Upper lobe of right lung (tissue), 1 donor: ENCODE data around the gene FBN3. TPM values are rescaled to one million over a fixed set of nuclear protein-coding genes. Genes with fewer than 3 reads are reported as not detected.
A peak's percentile ranks its signal among the peaks of the same experiment; 100 is the strongest.

Source experiments
- ATAC-seq: fragments of 200-7000 bp; cut with Tn5 transposase; one replicate; pipeline ENCODE4 v1.9.1; 2020; ENCODE audit warnings: mild to moderate bottlenecking, moderate library complexity
- DNase-seq: peaks from one replicate; pipeline ENCODE4 v3.0.0-alpha.2; 2020
- H3K27ac ChIP-seq: fragments of 200-600 bp; one replicate; pipeline ENCODE4 v1.8.0; 2022
- H3K27me3 ChIP-seq: fragments of 200-600 bp; one replicate; pipeline ENCODE4 v1.8.0; 2022; ENCODE audit warnings: mild to moderate bottlenecking
- H3K36me3 ChIP-seq: fragments of 200-600 bp; one replicate; pipeline ENCODE4 v1.8.0; 2022
- H3K4me1 ChIP-seq: fragments of 200-600 bp; one replicate; pipeline ENCODE4 v1.8.0; 2022
- H3K4me3 ChIP-seq: fragments of 200-600 bp; one replicate; pipeline ENCODE4 v1.8.0; 2022; ENCODE audit warnings: mild to moderate bottlenecking
- H3K9me3 ChIP-seq: fragments of 200-600 bp; one replicate; pipeline ENCODE4 v1.8.0; 2022
- intact Hi-C: fragments of 100-400 bp; cut with DNase I; formaldehyde crosslinking; loops from one replicate; pipeline ENCODE4 v1.11.0; 2022
- long read RNA-seq: library from polyadenylated mRNA; unstranded; transcript quantifications from one replicate; pipeline ENCODE4 v2.0.0, GENCODE V29; 2021
- total RNA-seq: library from RNA; stranded (reverse); fragmentation: NEBNext Ultra II Directional; extraction: Animal tissue kit (Norgen Biotek cat#: 25700); gene quantifications from one replicate; pipeline ENCODE4 v1.2.1, GENCODE V29; 2021
- TF ChIP-seq, protein P1 (sequence below): fragments of 200-600 bp; IDR thresholded peaks from one replicate; pipeline ENCODE4 v1.8.0; 2022; ENCODE audit warnings: antibody characterized with exemption
- donor health status: DM: no; HTN: yes; CAD: no; lungs with severe emphysema.

The FBN3 gene
- 8.5 TPM for total RNA-seq
- long read RNA-seq, partial matches to known transcripts = 8 of 16 reads
- long read RNA-seq, other reads (novel, unspliced or antisense) = 8 of 16 reads

DNA sequence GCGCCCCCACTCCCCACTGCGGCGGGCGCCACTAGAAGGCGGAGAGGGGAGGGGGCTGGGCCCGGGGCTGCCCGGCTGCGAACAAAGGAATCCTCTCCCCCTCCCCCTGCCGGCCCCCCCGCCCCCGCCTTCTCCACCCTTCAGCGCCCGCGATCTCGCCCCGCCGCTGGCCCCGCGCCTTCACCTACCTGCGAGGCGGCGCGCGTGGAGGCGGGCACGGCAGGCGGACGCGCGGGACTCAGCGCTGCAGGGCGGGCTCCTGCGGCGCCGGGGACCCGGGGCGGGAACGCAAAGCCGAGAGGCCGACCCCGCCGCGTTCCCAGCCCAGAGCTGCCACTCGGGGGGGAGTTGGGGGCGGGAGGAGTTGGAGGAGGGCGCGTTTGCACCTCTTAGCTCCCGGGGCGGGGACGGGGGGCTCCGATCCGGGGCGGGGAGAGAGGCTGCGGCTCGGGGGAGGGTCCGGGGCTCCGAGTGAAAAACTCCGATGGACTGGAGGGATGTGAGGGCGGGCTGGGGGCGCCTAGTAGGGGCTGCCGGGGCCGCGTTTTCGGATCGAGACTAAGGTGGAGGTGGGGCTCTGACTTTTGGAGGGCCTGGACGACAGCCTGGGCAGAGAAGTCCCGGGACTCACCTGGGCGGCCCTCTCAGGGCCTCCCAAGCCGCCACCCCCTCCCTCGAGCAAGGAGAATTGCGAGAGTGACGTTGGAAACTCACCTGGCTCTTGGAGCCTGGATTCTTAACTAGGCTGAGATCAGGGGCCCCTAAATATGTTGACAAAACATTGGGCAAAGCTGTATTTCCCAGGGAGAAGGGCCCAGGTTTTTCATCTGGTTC is at the start of gene FBN3:
TSS of gene FBN3 (minus strand) at position 332 of the 834 bp plus-strand sequence. CDS start 2,112 bp downstream, outside the sequence.
- TF ChIP-seq, protein P1, sequence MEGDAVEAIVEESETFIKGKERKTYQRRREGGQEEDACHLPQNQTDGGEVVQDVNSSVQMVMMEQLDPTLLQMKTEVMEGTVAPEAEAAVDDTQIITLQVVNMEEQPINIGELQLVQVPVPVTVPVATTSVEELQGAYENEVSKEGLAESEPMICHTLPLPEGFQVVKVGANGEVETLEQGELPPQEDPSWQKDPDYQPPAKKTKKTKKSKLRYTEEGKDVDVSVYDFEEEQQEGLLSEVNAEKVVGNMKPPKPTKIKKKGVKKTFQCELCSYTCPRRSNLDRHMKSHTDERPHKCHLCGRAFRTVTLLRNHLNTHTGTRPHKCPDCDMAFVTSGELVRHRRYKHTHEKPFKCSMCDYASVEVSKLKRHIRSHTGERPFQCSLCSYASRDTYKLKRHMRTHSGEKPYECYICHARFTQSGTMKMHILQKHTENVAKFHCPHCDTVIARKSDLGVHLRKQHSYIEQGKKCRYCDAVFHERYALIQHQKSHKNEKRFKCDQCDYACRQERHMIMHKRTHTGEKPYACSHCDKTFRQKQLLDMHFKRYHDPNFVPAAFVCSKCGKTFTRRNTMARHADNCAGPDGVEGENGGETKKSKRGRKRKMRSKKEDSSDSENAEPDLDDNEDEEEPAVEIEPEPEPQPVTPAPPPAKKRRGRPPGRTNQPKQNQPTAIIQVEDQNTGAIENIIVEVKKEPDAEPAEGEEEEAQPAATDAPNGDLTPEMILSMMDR = no peak
- Histone ChIP-seq H3K4me3 (peak within 1 kb of the TSS; percentile 29), H3K9me3 (no peaks in the 10 kb centered on the region), H3K36me3 (no peaks in the 10 kb centered on the region), H3K4me1 (peaks cover 7% of the 10 kb centered on the region), H3K27ac (peak within 1 kb of the TSS; percentile 24), H3K27me3 (peaks cover 39% of the 10 kb centered on the region)
- DNase-seq (peak; percentile 70), ATAC-seq (peak; percentile 29)
- intact Hi-C loops = no loop called here

DNA sequence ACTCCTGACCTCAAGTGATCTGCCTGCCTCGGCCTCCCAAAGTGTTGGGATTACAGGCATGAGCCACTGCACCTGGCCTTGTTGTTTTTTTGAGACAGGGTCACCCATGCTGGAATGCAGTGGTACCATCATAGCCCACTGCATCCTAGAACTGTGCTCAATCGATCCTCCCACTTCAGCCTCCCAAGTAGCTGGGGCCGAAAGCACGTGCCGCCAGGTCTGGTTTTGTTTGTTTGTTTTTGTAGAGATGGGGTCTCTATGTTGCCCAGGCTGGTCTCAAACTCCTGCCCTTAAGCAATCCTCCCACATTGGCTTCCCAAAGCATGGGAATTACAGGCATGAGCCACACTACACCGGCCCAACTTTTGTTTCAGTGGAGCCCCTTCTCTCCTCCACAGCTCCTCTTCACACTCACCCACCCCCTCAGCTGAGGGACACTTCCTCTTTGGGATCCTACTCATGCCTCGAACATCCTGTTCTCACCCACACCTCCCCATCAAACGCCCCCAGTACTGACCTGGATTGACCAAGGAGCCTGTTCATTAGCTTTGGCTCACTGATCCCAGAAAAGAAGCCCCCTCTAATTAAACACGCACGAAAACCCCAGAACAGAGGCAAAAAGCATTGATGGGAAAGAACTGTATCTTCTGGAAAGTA is 47.0 kb upstream of the FBN3 start:
- intact Hi-C loops = no loop called here
- ATAC-seq (no peak), DNase-seq (no peak)
- no peak overlapping the region for H3K4me3 ChIP-seq
- no peaks in the 10 kb centered on the region for H3K27me3 ChIP-seq
- no peaks in the 10 kb centered on the region for H3K36me3 ChIP-seq
- peaks cover 13% of the 10 kb centered on the region for H3K4me1 ChIP-seq
- no peak overlapping the region for H3K27ac ChIP-seq
- no peaks in the 10 kb centered on the region for H3K9me3 ChIP-seq
- TF ChIP-seq, protein P1 = no peak

DNA sequence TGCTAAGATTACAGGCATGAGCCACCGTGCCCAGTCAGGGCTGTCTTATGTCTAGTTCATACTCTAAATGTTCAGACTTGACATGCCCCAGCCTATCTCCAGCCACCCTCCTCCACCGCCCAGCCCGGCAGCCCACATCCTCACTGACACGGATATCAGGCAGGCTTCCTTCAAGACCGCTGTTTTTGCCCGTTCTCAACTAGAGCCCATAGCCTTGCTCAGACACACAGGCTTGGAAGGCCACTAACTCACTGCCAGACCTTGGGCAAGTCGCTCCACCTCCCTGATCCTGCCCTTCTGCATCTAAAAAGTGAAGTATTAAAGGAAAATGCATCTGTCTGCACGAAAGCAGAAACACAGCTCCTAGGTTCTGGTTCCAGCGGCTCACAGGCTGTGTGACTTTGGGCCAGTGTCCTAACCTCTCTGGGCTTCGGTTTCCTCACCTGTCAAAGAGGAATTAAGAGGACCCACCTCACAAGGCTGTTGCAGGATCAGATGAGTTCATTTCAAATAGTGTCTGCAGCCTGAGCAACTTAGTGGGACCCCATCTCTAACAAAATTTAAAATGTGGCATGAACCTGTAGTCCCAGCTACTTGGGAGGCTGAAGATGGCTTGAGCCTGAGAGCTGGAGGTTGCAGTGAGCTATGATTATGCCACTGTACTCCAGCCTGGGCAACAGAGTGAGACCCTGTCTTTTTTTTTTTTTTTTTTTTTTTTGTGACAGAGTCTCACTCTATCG is 45.3 kb upstream of the FBN3 start:
- H3K36me3 ChIP-seq = no peaks in the 10 kb centered on the region
- H3K9me3 ChIP-seq = no peaks in the 10 kb centered on the region
- TF ChIP-seq, protein P1 = no peak
- ATAC-seq = peak; percentile 62
- H3K4me1 ChIP-seq = peaks cover 13% of the 10 kb centered on the region
- DNase-seq = no peak
- intact Hi-C loops = no loop called here
- peak overlapping the region; percentile 12 for H3K4me3 ChIP-seq
- H3K27ac ChIP-seq = peak overlapping the region; percentile 70
- no peaks in the 10 kb centered on the region for H3K27me3 ChIP-seq

DNA sequence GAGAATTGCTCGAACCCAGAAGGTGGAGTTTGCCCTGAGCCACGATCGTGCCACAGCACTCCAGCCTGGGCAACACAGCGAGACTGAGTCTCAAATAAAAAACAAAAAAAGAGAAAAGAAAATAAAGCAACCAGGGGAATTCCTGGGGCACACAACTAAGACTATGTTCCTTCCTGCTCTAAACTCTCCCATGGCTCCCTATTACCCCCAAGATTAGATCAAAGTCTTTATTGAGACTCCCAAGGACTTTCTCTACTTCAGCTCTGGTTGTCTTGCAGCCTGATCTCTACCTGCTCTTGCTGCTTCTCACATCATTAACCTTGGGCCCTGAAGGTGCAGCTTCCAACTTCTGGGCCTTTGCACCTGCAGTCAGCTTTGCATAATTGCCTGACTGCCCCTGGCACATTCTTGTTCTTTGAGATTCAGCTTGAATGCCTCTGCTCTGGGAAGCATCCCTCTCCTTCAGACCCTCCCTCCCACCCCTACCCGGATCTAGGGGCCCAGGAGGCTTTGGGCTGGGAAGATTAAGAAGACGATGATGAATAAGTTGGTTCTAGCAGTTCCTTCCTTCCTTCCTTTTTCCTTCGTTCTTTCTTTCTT is 42.9 kb upstream of the FBN3 start:
- Histone ChIP-seq H3K4me3 (no peak overlapping the region), H3K27me3 (no peaks in the 10 kb centered on the region), H3K36me3 (no peaks in the 10 kb centered on the region), H3K27ac (no peak overlapping the region), H3K9me3 (no peaks in the 10 kb centered on the region), H3K4me1 (peaks cover 13% of the 10 kb centered on the region)
- no peak for ATAC-seq
- no peak for DNase-seq
- intact Hi-C loops = no loop called here
- TF ChIP-seq, protein P1 = no peak

DNA sequence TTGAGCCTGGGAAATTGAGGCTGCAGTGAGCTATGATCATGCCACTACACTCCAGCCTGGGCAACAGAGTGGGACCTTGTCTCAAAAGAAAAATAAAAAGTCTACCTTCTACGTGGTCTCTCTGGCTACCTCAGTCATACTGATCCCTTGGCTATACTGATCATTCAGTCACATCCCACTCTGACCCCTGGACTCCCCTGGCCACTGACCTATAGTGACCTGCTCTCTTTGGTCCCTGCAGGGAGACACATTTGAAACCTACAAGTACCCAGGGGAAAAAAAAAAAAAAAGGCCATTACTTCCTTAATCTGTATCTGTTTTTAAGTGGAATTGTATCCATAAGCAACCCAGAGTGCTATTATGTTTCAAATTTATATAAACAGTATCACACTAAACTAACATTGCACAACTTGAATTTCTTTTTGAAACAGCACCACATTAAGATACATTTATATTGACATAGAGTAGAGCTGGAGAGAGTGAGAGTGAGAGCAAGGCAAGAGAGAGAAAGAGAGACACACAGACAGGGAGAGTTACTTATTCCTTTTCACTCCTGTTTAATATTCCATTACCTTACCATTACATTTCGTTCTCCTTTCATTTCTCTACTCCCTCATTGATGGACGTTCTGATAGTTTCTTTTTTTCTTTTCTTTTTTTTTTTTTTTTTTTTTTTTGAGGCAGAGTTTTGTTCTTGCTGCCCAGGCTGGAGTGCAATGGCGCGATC is 36.1 kb upstream of the FBN3 start:
- TF ChIP-seq, protein P1 = no peak
- no peak overlapping the region for H3K27ac ChIP-seq
- H3K36me3 ChIP-seq = no peaks in the 10 kb centered on the region
- no peak for ATAC-seq
- intact Hi-C loops = no loop called here
- H3K4me1 ChIP-seq = no peaks in the 10 kb centered on the region
- no peak for DNase-seq
- H3K27me3 ChIP-seq = no peaks in the 10 kb centered on the region
- no peak overlapping the region for H3K4me3 ChIP-seq
- no peaks in the 10 kb centered on the region for H3K9me3 ChIP-seq
